A549 (cell line): ENCODE measurements around the gene WRNIP1. TPM values are rescaled to one million over a fixed set of nuclear protein-coding genes. Genes with fewer than 3 reads are reported as not detected.
A peak's percentile ranks its signal among the peaks of the same experiment; 100 is the strongest.

Experiments
- ATAC-seq, 2 experiments: fragments of 200-7000 bp in 1 of 2; fragments of >200 bp in 1 of 2; cut with Nextera tagmentation in 1 of 2; cut with Tn5 transposase in 1 of 2; 3 replicates each; pipeline versions ENCODE4 v1.8.0 to v1.9.1; 2018 to 2020; ENCODE audit warnings: mild to moderate bottlenecking in 1 of 2, moderate library complexity in 1 of 2
- CTCF ChIA-PET: fragments of 300-600 bp; sonication (Branson Sonifier 250); formaldehyde crosslinking; extraction: SDS; loops from one replicate; lab custom pipeline; 2021; ENCODE audit warnings: antibody characterized with exemption, inconsistent platforms; lab: Yijun Ruan, JAX
- POLR2A ChIA-PET: fragments of 350-600 bp; formaldehyde crosslinking; extraction: SDS; loops from one replicate; lab custom pipeline; 2021; ENCODE audit warnings: antibody characterized with exemption, inconsistent platforms; lab: Yijun Ruan, JAX
- DNase-seq, 2 experiments: peaks; one replicate each; pipeline versions ENCODE4 v3.0.0 to v3.0.0-alpha.2; 2011 to 2016; ENCODE audit warnings: low read depth in 1 of 2, low spot score in 1 of 2
- FAIRE-seq: peaks from 2 replicates; lab custom pipeline; 2011; peaks lifted over from hg19 to GRCh38; lab: Jason Lieb, UNC
- H3K27ac ChIP-seq, 2 experiments: fragments of >200 bp; sonication (Bioruptor Twin); formaldehyde crosslinking; 3 replicates each; pipeline ENCODE4 v1.5.1; 2016 to 2017
- H3K4me1 ChIP-seq: fragments of >200 bp; sonication (Bioruptor Twin); formaldehyde crosslinking; 3 replicates; pipeline ENCODE4 v1.6.1; 2016
- H3K4me2 ChIP-seq: fragments of >200 bp; sonication (Bioruptor Twin); formaldehyde crosslinking; 3 replicates; pipeline ENCODE4 v1.6.1; 2016
- H3K4me3 ChIP-seq: fragments of >200 bp; sonication (Bioruptor Twin); formaldehyde crosslinking; 3 replicates; pipeline ENCODE4 v1.5.1; 2016
- H3K9me3 ChIP-seq: fragments of >200 bp; sonication (Bioruptor Twin); formaldehyde crosslinking; 3 replicates; pipeline ENCODE4 v1.6.1; 2016
- ATOH8 ChIP-seq: fragments of 250-450 bp; sonication (Bioruptor Pico); IDR thresholded peaks from 2 replicates; pipeline ENCODE4 v1.5.0; 2020; ENCODE audit warnings: low read depth, mild to moderate bottlenecking, moderate library complexity
- CBX8 ChIP-seq: fragments of 200-600 bp; sonication (generic); IDR thresholded peaks from 2 replicates; pipeline ENCODE4 v1.6.1; 2016
- CEBPB ChIP-seq, 2 experiments: fragments of >200 bp in 1 of 2; sonication (Bioruptor Twin) in 1 of 2; formaldehyde crosslinking in 1 of 2; IDR thresholded peaks; 2 replicates each; pipeline ENCODE4 v1.6.1; 2012 to 2016
- CHD4 ChIP-seq: fragments of 200-600 bp; sonication (generic); IDR thresholded peaks from 2 replicates; pipeline ENCODE4 v1.6.1; 2016; ENCODE audit warnings: antibody characterized with exemption, mild to moderate bottlenecking, borderline replicate concordance
- EHF ChIP-seq: fragments of 250-450 bp; sonication (Bioruptor Pico); IDR thresholded peaks from 2 replicates; pipeline ENCODE4 v1.5.0; 2020; ENCODE audit warnings: mild to moderate bottlenecking
- ELK1 ChIP-seq: fragments of 150-350 bp; IDR thresholded peaks from 2 replicates; pipeline ENCODE4 v1.6.1; 2014; ENCODE audit warnings: low read depth, mild to moderate bottlenecking, low read length
- EP300 ChIP-seq, 2 experiments: fragments of >200 bp; sonication (Bioruptor Twin); formaldehyde crosslinking; IDR thresholded peaks; 2 replicates in 1 of 2; 3 replicates in 1 of 2; pipeline ENCODE4 v1.6.1; 2016 to 2017
- ESRRA ChIP-seq: fragments of 150-350 bp; IDR thresholded peaks from 2 replicates; pipeline ENCODE4 v1.6.1; 2014; ENCODE audit warnings: mild to moderate bottlenecking, low read length, borderline replicate concordance
- HES2 ChIP-seq: fragments of >200 bp; sonication (Bioruptor Twin); formaldehyde crosslinking; IDR thresholded peaks from 2 replicates; pipeline ENCODE4 v1.6.1; 2016
- HMGXB4 ChIP-seq: fragments of 250-450 bp; sonication (Bioruptor Pico); IDR thresholded peaks from 2 replicates; pipeline ENCODE4 v1.5.0; 2021; ENCODE audit warnings: mild to moderate bottlenecking, moderate library complexity, borderline replicate concordance
- HOXB5 ChIP-seq: fragments of 250-450 bp; sonication (Bioruptor Pico); IDR thresholded peaks from 2 replicates; pipeline ENCODE4 v1.5.0; 2020; ENCODE audit warnings: mild to moderate bottlenecking, moderate library complexity
- KDM1A ChIP-seq: fragments of 200-600 bp; sonication (generic); IDR thresholded peaks from 2 replicates; pipeline ENCODE4 v1.6.1; 2016; ENCODE audit warnings: low read depth, mild to moderate bottlenecking
- KDM5A ChIP-seq: fragments of 200-600 bp; sonication (generic); IDR thresholded peaks from 2 replicates; pipeline ENCODE4 v1.6.1; 2016; ENCODE audit warnings: antibody characterized with exemption, mild to moderate bottlenecking
- MAX ChIP-seq: IDR thresholded peaks from 2 replicates; pipeline ENCODE4 v1.6.1; 2012
- PHF8 ChIP-seq: fragments of 200-600 bp; sonication (generic); IDR thresholded peaks from 2 replicates; pipeline ENCODE4 v1.6.1; 2016; ENCODE audit warnings: low read depth, mild to moderate bottlenecking, antibody characterized with exemption, moderate library complexity, borderline replicate concordance
- POLR2AphosphoS2 ChIP-seq: conservative IDR thresholded peaks from 2 replicates; pipeline ENCODE4 v1.6.1; 2012; ENCODE audit warnings: low read length, improper control_type of control experiment, inconsistent platforms
- RARB ChIP-seq: fragments of 250-450 bp; sonication (Bioruptor Pico); IDR thresholded peaks from 2 replicates; pipeline ENCODE4 v1.8.0; 2021; ENCODE audit warnings: mild to moderate bottlenecking, moderate library complexity
- SREBF2 ChIP-seq: fragments of 450-650 bp; IDR thresholded peaks from 2 replicates; pipeline ENCODE4 v1.6.1; 2014; ENCODE audit warnings: mild to moderate bottlenecking, moderate library complexity
- TFCP2L1 ChIP-seq: fragments of 250-450 bp; sonication (Bioruptor Pico); IDR thresholded peaks from 2 replicates; pipeline ENCODE4 v1.5.0; 2021; ENCODE audit warnings: mild to moderate bottlenecking
- TP53 ChIP-seq: fragments of 250-450 bp; sonication (Bioruptor Pico); IDR thresholded peaks from 2 replicates; pipeline ENCODE4 v1.5.0; 2021; ENCODE audit warnings: mild to moderate bottlenecking, moderate library complexity
- ZNF302 ChIP-seq: fragments of 250-450 bp; sonication (Bioruptor Pico); IDR thresholded peaks from 2 replicates; pipeline ENCODE4 v1.9.0; 2021; ENCODE audit warnings: inconsistent platforms, mild to moderate bottlenecking, moderate library complexity
- WGBS: methylation state at CpG from one replicate; pipeline ENCODE4 v1.1.6; 2017; ENCODE audit errors: missing lambda C conversion rate; 5-methylcytosine and 5-hydroxymethylcytosine counted together
- polyA plus RNA-seq, 4 experiments: library from polyadenylated mRNA; depleted of rRNA in 3 of 4; stranded (reverse); fragments of >200 nt; fragmentation: RNase III in 1 of 4; extraction: RNeasy Plus Mini Kit Qiagen cat#74134 plus additional on column Dnase treatment in 1 of 4; gene quantifications; 2 replicates in 3 of 4; 3 replicates in 1 of 4; pipeline ENCODE4 v1.2.3, GENCODE V29; 2011 to 2017

The WRNIP1 gene
- polyA plus RNA-seq, 2 of the 4 experiments (the other 2 are of a cell fraction) = 27.7 to 32.2 TPM

DNA sequence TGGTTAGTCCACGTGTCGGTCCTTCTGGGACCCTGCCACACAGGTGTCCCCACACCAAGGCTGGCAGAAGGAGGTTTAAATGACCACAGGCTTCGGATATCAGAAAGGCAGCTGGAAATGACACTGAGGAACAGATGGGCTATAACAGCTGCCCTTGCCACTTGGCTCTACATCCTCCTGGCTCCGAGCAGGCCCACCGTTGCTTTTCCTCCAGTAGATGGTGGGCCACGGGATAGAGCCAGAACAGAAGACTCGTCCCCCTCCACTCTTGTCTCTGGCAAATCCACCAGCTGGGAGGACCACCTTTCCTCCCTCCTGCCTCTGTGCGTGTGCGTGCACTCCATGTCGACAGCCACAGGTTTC, 17.6 kb downstream of the WRNIP1 start:
- 87% methylated on average over 8 of the region's 10 CpGs for WGBS
- no peaks in the 10 kb centered on the region for H3K9me3 ChIP-seq
- ChIA-PET POLR2A (interaction anchor here (0.7 to 1.3 kb wide), 3 partner anchors 15 to 59 kb away, joined by 3 read pairs; partner anchors contain the start of gene SERPINB1), CTCF (interaction anchor here (1.4 to 1.8 kb wide), 3 partner anchors 8 to 17 kb away, joined by 5 to 9 read pairs (median 5); partner anchors contain the start of gene WRNIP1)
- ATAC-seq (no peak), FAIRE-seq (no peak), DNase-seq (no peak)
- no peak for TF ChIP-seq HMGXB4 (CRISPR knock-in tag)
- no peak overlapping the region for H3K4me3 ChIP-seq
- no peak overlapping the region for H3K4me2 ChIP-seq
- H3K27ac ChIP-seq = no peak overlapping the region
- no peaks in the 10 kb centered on the region for H3K4me1 ChIP-seq

- TF ChIP-seq EHF (CRISPR knock-in tag) (no peak), MAX (no peak), KDM1A (no peak), CHD4 (no peak), ELK1 (no peak), PHF8 (no peak)
- TF ChIP-seq, all 56 proteins: peak for 0
- Histone ChIP-seq H3K4me2 (no peak overlapping the region), H3K4me3 (no peak overlapping the region), H3K4me1 (no peaks in the 10 kb centered on the region), H3K27ac (no peak overlapping the region), H3K9me3 (no peaks in the 10 kb centered on the region)
- 70% methylated on average over 13 of the region's 19 CpGs for WGBS
- DNase-seq (no peak), FAIRE-seq (no peak), ATAC-seq (peak in 1 of 2 experiments; percentile 62; a peak in 3 of 6 replicates)
- ChIA-PET CTCF (interaction anchor here (1.4 to 1.8 kb wide), 4 partner anchors 8 to 62 kb away, joined by 5 to 9 read pairs (median 6); partner anchors contain the start of gene WRNIP1), POLR2A (interaction anchor here (0.7 to 0.9 kb wide), 2 partner anchors 14 to 59 kb away, joined by 3 read pairs; partner anchors contain the start of gene SERPINB1)
Measured at GRCh38 chr6:2783188-2783963, 18.2 kb downstream of the WRNIP1 start.

DNA sequence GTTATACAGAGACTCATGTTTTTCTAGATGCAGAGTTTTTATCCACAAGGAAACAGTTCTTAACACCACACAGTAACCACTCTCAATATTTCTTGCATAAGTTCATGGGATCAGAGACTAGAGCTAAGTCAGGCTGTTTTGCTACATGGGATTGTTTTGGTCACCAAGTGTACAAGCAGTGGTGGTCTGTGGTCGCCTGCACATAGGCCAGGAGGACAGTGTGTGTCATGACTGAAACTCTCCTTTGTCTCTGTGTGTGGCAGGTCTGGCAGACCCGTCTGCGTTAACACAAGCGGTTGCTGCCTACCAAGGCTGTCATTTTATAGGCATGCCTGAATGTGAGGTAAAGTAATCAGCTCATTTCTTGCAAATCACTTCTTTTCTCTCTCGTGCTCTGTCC, 18.9 kb downstream of the WRNIP1 start:
- CTCF ChIA-PET = interaction anchor here (0.8 to 1.8 kb wide), 3 partner anchors 13 to 149 kb away, joined by 3 to 6 read pairs (median 3); no protein-coding TSS in a partner anchor
- TF ChIP-seq CBX8 = no peak
- no peak for TF ChIP-seq HOXB5
- no peak for TF ChIP-seq EP300 (IDR thresholded peaks at IDR 0.05)
- no peak for TF ChIP-seq ZNF302 (CRISPR knock-in tag)
- TF ChIP-seq CEBPB (IDR thresholded peaks at IDR 0.05) = no peak
- no peak for TF ChIP-seq TP53 (CRISPR knock-in tag)
- no peak for TF ChIP-seq ATOH8 (CRISPR knock-in tag)
- TF ChIP-seq ESRRA = no peak
- TF ChIP-seq MAX = no peak
- no peak for TF ChIP-seq POLR2AphosphoS2
- no peak for TF ChIP-seq RARB
- TF ChIP-seq PHF8 = no peak
- no peak for TF ChIP-seq ELK1
- no peak for TF ChIP-seq KDM5A
- no peak for TF ChIP-seq HES2
- TF ChIP-seq SREBF2 = no peak
- TF ChIP-seq TFCP2L1 (CRISPR knock-in tag) = no peak
- Histone ChIP-seq H3K4me1 (no peaks in the 10 kb centered on the region), H3K4me2 (no peak overlapping the region), H3K27ac (no peak overlapping the region), H3K4me3 (no peak overlapping the region), H3K9me3 (no peaks in the 10 kb centered on the region)
- POLR2A ChIA-PET = no interaction called here
- 80% methylated on average over 5 of the region's 5 CpGs for WGBS
- FAIRE-seq (no peak), ATAC-seq (no peak), DNase-seq (no peak)
